OCI-LY7 (cell line): ENCODE results near the gene APOBEC3G. TPM values are rescaled to one million over a fixed set of nuclear protein-coding genes. Genes with fewer than 3 reads are reported as not detected.
"Not testable (repeated sequence)": the region's sequence is repeated elsewhere in the genome, so short reads cannot be mapped to it uniquely, and the experiment has no call there.

Experiments
- BruUV-seq: library from RNA; stranded (reverse); fragments of 400-500 nt; replicated peaks from 2 replicates; lab custom pipeline; 2021; lab: Mats Ljungman, UMichigan
- CTCF ChIA-PET: fragments of 300-600 bp; sonication (Branson Sonifier 250); formaldehyde crosslinking; loops from one replicate; lab custom pipeline; 2022; ENCODE audit warnings: antibody characterized with exemption; ENCODE audit not compliant: unreplicated experiment; lab: Charles Lee
- POLR2A ChIA-PET: fragments of 300-600 bp; sonication (Branson Sonifier 250); formaldehyde crosslinking; loops from one replicate; lab custom pipeline; 2022; ENCODE audit warnings: antibody characterized with exemption; lab: Charles Lee
- DNase-seq: peaks from one replicate; pipeline ENCODE4 v3.0.0-alpha.2; 2015; ENCODE audit warnings: low spot score
- H2AFZ ChIP-seq: fragments of 200-600 bp; sonication (generic), shearing (Covaris generic); 2 replicates; pipeline ENCODE4 v1.6.1; 2014; ENCODE audit warnings: mild to moderate bottlenecking, antibody characterized with exemption, low read length, moderate library complexity
- H3K27ac ChIP-seq: fragments of 200-600 bp; sonication (generic); 2 replicates; pipeline ENCODE4 v1.5.1; 2014; ENCODE audit warnings: mixed run types, low read depth, mild to moderate bottlenecking, moderate library complexity, low read length, inconsistent platforms; ENCODE audit not compliant: poor library complexity, severe bottlenecking
- H3K36me3 ChIP-seq: fragments of 200-600 bp; sonication (generic); 2 replicates; pipeline ENCODE4 v1.6.1; 2014; ENCODE audit warnings: mild to moderate bottlenecking, antibody characterized with exemption, low read length, moderate library complexity, mixed read lengths; ENCODE audit not compliant: insufficient read depth
- H3K4me1 ChIP-seq: fragments of 200-600 bp; sonication (generic); 2 replicates; pipeline ENCODE4 v1.5.1; 2014; ENCODE audit warnings: mild to moderate bottlenecking, low read length; ENCODE audit not compliant: insufficient read depth, poor library complexity, severe bottlenecking
- H3K4me2 ChIP-seq: fragments of 200-600 bp; sonication (generic); 2 replicates; pipeline ENCODE4 v1.6.1; 2014; ENCODE audit warnings: mild to moderate bottlenecking, low read length
- H3K4me3 ChIP-seq: fragments of 200-600 bp; sonication (generic); 2 replicates; pipeline ENCODE4 v1.5.1; 2014; ENCODE audit warnings: mild to moderate bottlenecking, low read depth, low read length; ENCODE audit not compliant: poor library complexity, severe bottlenecking
- H3K79me2 ChIP-seq: fragments of 200-600 bp; sonication (generic); 2 replicates; pipeline ENCODE4 v1.6.1; 2016; ENCODE audit warnings: low read depth, mild to moderate bottlenecking, low read length, moderate library complexity, mixed read lengths; ENCODE audit not compliant: insufficient read depth
- H3K9me2 ChIP-seq: fragments of 200-600 bp; sonication (generic); 2 replicates; pipeline ENCODE4 v1.6.1; 2016; ENCODE audit warnings: mild to moderate bottlenecking, low read length, mixed read lengths; ENCODE audit not compliant: insufficient read depth
- H3K9me3 ChIP-seq: fragments of 200-600 bp; sonication (generic); 2 replicates; pipeline ENCODE4 v1.6.1; 2014; ENCODE audit warnings: mild to moderate bottlenecking, mixed run types, low read length, mixed read lengths
- H4K20me1 ChIP-seq: fragments of 200-600 bp; sonication (generic); 2 replicates; pipeline ENCODE4 v1.6.1; 2014; ENCODE audit warnings: mild to moderate bottlenecking, antibody characterized with exemption, low read length, moderate library complexity, mixed read lengths; ENCODE audit not compliant: insufficient read depth
- EZH2phosphoT487 ChIP-seq: fragments of 200-600 bp; sonication (generic); IDR thresholded peaks from 2 replicates; pipeline ENCODE4 v1.6.1; 2018; ENCODE audit warnings: low read depth, borderline replicate concordance, mild to moderate bottlenecking, mixed run types, antibody characterized with exemption, low read length, moderate library complexity, mixed read lengths
- intact Hi-C: fragments of 100-400 bp; cut with micrococcal nuclease; formaldehyde crosslinking; loops from one replicate; pipeline ENCODE4 v1.10.0; 2022; ENCODE audit not compliant: unreplicated experiment
- total RNA-seq, 2 experiments: library from RNA; depleted of rRNA in 1 of 2; stranded (reverse); fragments of >200 nt in 1 of 2; shearing (Covaris generic) in 1 of 2; gene quantifications; 2 replicates each; pipeline ENCODE4 v1.2.3, GENCODE V29; 2014 to 2022
- TF ChIP-seq, protein P1 (sequence below): fragments of 200-600 bp; sonication (generic); conservative IDR thresholded peaks from 2 replicates; pipeline ENCODE4 v1.5.1; 2014; ENCODE audit warnings: mild to moderate bottlenecking, antibody characterized with exemption, low read length, moderate library complexity, mixed read lengths

APOBEC3G gene
- total RNA-seq, 2 experiments from 2014 or later, result 36.7 to 60.2 TPM

DNA sequence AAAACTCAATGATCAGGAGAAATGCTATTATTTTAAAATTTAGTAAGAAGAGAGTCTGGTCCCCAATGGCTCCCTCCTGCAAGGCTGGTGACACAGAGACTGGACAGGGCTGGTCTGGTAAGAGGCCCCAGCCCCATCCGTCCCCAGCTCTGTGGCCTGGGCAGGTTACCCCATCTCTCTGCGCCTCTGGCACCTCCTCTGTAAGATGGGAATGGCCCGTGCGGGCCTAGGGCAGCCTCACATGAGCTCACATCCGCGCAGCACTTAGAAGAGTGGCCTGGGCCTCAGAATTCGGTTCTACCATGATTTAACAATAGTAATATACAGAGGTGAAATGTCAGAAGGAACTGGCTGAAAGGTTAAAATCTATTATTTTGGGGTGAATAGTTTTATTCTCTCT lies 35.2 kb upstream of the APOBEC3G start:
- TSS peak; percentile 68 for BruUV-seq
- Histone ChIP-seq H4K20me1 (no peaks in the 10 kb centered on the region), H3K4me3 (peak overlapping the region; percentile 64), H2AFZ (no peak overlapping the region), H3K4me1 (peaks cover 29% of the 10 kb centered on the region), H3K9me3 (no peaks in the 10 kb centered on the region), H3K4me2 (peak overlapping the region; percentile 73), H3K27ac (no peak overlapping the region), H3K9me2 (no peaks in the 10 kb centered on the region), H3K36me3 (no peaks in the 10 kb centered on the region), H3K79me2 (no peaks in the 10 kb centered on the region)
- intact Hi-C loops, result no loop called here
- POLR2A ChIA-PET, result no interaction called here
- TF ChIP-seq, protein P1, sequence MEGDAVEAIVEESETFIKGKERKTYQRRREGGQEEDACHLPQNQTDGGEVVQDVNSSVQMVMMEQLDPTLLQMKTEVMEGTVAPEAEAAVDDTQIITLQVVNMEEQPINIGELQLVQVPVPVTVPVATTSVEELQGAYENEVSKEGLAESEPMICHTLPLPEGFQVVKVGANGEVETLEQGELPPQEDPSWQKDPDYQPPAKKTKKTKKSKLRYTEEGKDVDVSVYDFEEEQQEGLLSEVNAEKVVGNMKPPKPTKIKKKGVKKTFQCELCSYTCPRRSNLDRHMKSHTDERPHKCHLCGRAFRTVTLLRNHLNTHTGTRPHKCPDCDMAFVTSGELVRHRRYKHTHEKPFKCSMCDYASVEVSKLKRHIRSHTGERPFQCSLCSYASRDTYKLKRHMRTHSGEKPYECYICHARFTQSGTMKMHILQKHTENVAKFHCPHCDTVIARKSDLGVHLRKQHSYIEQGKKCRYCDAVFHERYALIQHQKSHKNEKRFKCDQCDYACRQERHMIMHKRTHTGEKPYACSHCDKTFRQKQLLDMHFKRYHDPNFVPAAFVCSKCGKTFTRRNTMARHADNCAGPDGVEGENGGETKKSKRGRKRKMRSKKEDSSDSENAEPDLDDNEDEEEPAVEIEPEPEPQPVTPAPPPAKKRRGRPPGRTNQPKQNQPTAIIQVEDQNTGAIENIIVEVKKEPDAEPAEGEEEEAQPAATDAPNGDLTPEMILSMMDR, result no peak
- no peak for TF ChIP-seq EZH2phosphoT487
- DNase-seq, result no peak
- CTCF ChIA-PET, result no interaction called here

DNA sequence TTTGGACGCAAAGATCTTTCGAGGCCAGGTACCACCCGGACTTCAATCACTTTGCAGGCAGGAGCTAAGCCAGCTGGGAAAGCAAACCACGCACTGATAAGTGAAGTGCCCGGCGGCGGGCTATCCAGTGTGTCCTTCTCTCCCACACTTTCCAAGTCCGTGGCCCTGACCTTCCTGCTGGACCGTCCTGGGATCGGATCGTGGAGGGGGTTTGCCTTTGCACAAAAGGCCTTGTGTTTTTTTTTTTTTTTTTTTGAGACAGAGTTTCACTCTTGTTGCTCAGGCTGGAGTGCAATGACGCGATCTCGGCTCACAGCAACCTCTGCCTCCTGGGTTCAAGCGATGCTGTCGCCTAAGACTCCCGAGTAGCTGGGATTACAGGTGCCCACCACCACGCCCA lies 34.0 kb upstream of the APOBEC3G start:
- BruUV-seq, H3K4me2 ChIP-seq, CTCF ChIA-PET, DNase-seq, POLR2A ChIA-PET, H3K4me3 ChIP-seq, intact Hi-C loops, H3K79me2 ChIP-seq, H3K27ac ChIP-seq, H2AFZ ChIP-seq, H4K20me1 ChIP-seq, H3K9me3 ChIP-seq, H3K36me3 ChIP-seq, H3K9me2 ChIP-seq: not testable (repeated sequence)
- H3K4me1 ChIP-seq, result peaks cover 33% of the 10 kb centered on the region

DNA sequence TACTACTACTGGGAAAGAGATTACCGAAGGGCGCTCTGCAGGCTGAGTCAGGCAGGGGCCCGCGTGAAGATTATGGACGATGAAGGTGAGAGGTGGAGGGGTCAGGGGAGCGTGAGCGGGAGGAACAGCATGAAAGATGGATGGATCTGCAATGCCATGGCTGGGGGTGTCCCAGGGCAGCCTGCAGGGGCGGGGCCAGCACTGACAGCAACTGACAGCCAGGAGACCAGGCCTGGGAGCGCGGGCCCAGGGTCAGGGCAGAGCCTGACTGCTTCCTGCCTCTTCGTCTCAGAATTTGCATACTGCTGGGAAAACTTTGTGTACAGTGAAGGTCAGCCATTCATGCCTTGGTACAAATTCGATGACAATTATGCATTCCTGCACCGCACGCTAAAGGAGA lies 31.9 kb upstream of the APOBEC3G start:
- H3K4me3 ChIP-seq, POLR2A ChIA-PET, H3K27ac ChIP-seq, H2AFZ ChIP-seq, H3K9me2 ChIP-seq, H4K20me1 ChIP-seq, CTCF ChIA-PET, DNase-seq, H3K9me3 ChIP-seq, H3K79me2 ChIP-seq, H3K36me3 ChIP-seq, BruUV-seq, intact Hi-C loops: not testable (repeated sequence)
- 0 out of 2 replicates have a peak overlapping the region, but pooled peaks have one; percentile 8 for H3K4me2 ChIP-seq
- H3K4me1 ChIP-seq, result peaks cover 28% of the 10 kb centered on the region

DNA sequence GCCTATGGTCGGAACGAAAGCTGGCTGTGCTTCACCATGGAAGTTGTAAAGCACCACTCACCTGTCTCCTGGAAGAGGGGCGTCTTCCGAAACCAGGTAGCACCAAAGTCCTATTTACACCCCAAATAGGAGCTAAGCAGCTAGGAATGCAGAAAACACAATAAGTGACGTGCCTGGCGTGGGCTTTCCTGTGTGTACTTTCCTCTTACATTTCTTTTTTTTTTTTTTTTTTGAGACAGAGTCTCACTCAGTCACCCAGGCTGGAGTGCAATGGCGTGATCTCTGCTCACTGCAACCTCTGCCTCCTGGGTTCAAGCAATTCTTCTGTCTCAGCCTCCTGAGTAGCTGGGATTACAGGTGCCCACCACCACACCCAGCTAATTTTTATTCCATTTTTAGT lies 27.6 kb upstream of the APOBEC3G start:
- DNase-seq, H3K4me3 ChIP-seq, H3K36me3 ChIP-seq, H2AFZ ChIP-seq, H3K4me2 ChIP-seq, H3K9me3 ChIP-seq, CTCF ChIA-PET, H4K20me1 ChIP-seq, H3K79me2 ChIP-seq, H3K27ac ChIP-seq, BruUV-seq, intact Hi-C loops, H3K9me2 ChIP-seq: not testable (repeated sequence)
- POLR2A ChIA-PET, result interaction anchor here (1.0 kb wide), 1 partner anchor 35 kb away, joined by 3 read pairs; no protein-coding TSS in a partner anchor
- peaks cover 12% of the 10 kb centered on the region for H3K4me1 ChIP-seq

DNA sequence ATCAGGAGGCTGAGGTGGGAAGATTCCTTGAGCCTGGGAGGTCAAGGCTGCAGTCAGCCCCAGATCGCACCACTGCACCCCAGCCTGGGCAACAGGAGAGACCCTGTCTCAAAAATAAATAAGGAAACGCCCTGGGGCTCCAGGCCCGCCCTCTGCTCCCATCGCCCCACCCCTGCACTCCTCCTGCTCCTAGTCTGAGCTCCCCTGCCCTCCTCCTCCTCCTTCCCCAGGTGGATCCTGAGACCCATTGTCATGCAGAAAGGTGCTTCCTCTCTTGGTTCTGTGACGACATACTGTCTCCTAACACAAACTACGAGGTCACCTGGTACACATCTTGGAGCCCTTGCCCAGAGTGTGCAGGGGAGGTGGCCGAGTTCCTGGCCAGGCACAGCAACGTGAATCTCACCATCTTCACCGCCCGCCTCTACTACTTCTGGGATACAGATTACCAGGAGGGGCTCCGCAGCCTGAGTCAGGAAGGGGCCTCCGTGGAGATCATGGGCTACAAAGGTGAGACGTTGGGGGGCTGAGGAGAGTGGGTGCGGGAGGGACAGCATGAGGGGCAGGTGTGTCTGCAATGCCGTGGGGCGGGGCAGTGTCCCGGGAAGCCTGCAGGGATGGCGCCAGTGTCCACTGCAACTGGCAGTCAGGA lies 25.1 kb upstream of the APOBEC3G start:
- H3K36me3 ChIP-seq, H3K27ac ChIP-seq, H3K79me2 ChIP-seq, DNase-seq, H3K4me3 ChIP-seq, H4K20me1 ChIP-seq, intact Hi-C loops, H3K9me3 ChIP-seq, H3K4me2 ChIP-seq, H2AFZ ChIP-seq, POLR2A ChIA-PET, BruUV-seq, H3K9me2 ChIP-seq, CTCF ChIA-PET: not testable (repeated sequence)
- peaks cover 11% of the 10 kb centered on the region for H3K4me1 ChIP-seq
